Activated CD8-positive, alpha-beta memory T cell treated with anti-CD3 and anti-CD28 coated beads, Interleukin-2, amount 50 U/mL, for 24 hours (primary cell): ENCODE results near the gene NOL6.

Experiments
- DNase-seq: peaks from one replicate; pipeline ENCODE4 v3.0.0-alpha.2; 2020; ENCODE audit errors: extremely low read depth

NOL6 gene

GRCh38 chr9:33453999-33454660, 19.6 kb downstream of the NOL6 start:
- no peak for DNase-seq

- no peak for DNase-seq
Measured at GRCh38 chr9:33453286-33453860, 20.4 kb downstream of the NOL6 start.

DNA sequence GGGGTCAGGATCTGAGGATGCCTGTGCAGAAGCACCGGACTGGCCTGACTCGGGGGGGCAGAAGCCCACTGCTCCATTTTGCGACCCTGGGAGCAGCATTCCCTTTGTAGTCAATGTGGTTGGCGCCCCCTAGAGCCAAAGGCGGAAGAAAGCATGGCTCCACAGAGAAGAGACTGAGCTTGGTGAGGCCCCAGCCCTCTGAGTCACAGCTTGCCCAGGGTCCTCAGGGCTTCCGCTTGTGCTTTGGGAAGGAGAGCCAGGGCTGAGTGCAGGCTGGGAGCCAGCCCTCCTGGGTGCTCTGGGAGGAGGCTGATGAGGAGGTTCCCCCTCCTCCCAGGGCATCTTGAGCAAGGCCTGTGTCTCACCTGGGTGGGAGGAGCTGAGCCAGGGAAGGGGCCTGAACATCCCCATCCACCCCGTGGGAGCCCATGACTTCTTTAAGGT, 20.9 kb downstream of the NOL6 start:
- DNase-seq, result no peak

DNA sequence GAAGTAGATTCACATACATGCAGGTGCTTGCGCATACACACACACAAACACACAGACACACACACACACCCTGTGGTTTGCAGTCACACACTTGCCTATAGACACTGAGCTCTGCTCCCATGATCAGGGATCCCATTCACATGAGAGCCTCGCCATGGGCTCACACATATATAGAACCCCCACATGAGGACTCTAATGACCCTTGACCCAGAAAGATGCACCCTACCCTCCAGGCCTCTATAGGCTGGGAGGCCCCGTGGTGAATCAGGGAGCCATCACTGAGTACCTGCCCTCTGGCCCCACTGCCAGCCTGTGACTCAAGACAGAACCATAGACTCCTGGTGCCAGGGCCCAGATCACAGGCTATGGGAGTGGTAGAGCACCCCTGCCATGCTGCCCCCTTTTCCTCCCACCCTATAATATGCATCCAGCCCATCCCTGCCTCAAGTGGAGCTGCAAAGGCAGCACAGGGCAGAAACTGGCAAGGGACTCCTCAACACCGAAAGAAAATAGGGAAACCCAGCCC, 23.0 kb downstream of the NOL6 start:
- DNase-seq, result no peak

DNA sequence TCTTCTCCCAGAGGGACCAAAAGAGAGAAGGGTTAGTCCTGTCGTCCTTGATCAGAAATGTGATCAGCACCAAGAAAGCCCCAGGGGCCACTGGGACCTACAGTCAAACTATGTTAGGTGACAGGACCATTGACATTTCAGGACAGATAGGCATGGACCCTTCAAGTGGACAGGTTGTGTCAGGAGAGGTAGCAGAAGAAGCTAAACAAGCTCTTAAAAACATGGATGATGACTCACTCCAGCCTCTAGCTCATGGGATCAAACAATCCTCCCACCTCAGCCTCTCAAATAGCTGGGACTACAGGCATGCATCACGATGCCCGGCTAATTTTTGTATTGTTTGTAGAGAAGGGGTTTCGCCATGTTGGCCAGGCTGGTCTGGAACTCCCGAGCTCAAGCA, 24.0 kb downstream of the NOL6 start:
- no peak for DNase-seq

- DNase-seq, result no peak
Measured at GRCh38 chr9:33447799-33448553, 25.7 kb downstream of the NOL6 start.

DNA sequence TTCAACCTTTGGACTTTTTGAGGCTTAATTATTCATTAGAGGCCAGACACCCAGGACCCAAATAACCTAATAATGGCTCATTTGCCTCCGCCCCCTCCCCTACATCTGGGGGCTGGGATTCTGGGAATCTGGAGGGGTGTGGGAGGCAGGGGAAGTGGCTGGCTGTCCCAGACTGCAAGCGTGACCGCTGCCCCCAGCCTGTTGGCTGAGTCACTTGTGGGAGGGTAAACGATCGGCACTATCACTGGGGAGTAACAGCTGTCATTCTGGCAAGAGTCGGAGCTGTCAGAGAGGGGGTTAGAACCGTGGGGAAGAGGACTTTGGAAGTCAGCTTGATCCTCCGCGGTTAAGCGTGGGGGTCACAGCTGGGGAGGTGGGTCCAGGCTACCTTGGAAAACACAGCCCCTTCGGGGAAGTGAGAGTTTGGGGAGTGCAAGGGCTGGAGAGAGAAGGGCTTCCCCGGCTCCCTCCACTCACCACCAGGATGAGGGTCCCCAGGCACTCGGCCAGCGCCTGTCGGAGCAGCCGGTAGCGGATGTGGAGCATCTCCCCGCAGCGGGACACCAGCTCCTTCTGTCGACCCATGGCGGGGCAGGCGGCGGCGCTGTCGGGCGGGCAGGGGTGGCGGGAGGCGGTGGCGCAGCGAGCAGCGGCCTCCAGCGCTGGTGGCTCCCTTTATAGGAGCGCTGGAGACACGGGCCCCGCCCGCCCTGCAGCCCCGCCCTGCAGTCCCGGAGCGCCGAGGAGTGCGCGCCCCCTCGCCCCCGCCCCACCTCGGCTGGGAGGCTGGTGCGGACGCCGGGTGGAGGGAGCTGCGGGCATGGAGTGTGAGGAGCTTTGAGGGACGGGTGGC, 26.6 kb downstream of the NOL6 start, which contains the start of gene AQP3:
Gene AQP3 (minus strand): TSS at position 648 of the 853 bp plus-strand sequence. CDS start 63 bp downstream, at position 585.
- DNase-seq, result no peak

- no peak for DNase-seq
Measured at GRCh38 chr9:33446240-33446945, 27.3 kb downstream of the NOL6 start.

DNA sequence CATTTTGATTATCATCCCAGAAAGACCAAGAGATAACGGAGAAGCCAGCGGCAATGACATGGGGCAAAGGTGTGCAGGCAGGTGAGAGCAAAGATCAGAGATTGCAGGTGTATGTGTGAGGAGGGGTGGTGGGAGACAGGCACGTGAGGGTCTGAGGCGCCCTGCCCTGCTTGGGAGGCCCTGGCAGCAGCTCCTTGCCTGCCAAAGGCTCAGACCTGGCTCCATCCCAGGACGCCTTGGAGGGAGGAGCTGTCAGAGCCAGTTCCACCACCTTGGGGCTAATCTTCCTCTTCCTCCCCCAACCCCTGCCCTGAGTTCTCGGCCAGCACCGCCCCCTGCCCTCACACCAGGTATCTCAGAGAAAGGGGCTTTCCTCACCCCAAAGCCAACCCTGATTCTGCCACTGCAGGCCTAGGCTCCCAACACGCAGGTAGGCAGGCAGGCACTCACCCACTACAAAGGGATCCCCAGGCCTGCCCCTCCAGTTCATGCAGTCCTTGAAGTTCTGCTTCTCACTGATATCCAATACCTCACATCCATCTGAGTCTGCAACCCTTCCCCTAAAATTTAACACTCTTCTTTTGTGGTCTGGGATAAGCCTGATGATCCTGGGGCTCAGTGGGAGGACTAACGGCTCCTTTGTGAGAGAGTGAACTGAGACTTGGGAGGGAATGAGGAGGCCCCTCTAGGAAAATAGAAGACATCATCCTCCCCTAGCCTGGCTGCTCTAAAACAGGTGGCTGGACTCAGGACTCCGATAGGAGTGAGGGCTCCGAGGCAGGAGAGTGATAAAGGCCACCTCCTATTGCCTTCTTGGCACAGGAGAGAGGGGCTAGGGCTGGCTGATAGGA, 28.1 kb downstream of the NOL6 start:
- no peak for DNase-seq

- DNase-seq, result no peak
Measured at GRCh38 chr9:33443464-33444154, 30.1 kb downstream of the NOL6 start.

DNA sequence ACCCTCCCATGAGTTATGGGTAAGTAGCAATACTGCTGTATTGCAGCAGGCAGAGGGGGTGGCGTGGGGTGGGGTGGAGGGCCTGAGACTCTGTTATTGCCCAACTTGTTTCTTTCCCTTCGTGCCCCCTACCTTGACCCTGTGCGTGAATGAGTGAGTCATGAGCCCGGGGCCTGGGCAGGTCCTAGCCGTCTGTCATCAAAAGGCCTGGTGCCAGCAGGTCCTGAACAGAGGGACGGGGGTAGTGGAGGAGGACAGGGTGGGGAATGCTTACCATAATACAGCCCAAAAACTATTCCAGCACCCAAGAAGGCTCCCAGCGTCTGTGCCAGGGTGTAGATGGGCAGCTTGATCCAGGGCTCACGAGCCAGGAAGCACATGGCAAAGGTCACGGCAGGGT, 30.7 kb downstream of the NOL6 start:
- DNase-seq, result no peak

GRCh38 chr9:33442125-33442524, 31.6 kb downstream of the NOL6 start:
- no peak for DNase-seq

DNA sequence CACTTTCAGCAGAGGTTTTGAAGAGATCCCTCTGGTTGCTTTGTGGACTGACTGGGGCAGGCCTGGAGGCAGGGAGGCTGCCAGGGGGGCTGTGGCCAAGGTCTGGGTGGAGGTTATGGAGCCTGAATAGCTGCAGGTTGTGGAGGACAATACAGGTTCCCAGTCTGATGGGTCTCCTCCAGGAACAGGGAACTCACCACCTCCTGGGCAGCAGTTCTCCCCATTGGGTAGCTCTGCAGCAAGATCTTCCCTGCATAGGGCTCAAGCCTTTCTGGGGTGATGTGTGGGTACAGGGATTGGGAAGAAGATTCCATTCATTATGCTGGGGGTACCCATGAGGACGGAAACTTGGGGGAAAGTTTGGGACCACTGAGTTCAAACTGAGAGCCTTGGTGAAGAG, 33.1 kb downstream of the NOL6 start:
- DNase-seq, result no peak

GRCh38 chr9:33440204-33440603, 33.5 kb downstream of the NOL6 start:
- DNase-seq, result no peak

GRCh38 chr9:33439731-33440130, 34.0 kb downstream of the NOL6 start:
- DNase-seq, result no peak

DNA sequence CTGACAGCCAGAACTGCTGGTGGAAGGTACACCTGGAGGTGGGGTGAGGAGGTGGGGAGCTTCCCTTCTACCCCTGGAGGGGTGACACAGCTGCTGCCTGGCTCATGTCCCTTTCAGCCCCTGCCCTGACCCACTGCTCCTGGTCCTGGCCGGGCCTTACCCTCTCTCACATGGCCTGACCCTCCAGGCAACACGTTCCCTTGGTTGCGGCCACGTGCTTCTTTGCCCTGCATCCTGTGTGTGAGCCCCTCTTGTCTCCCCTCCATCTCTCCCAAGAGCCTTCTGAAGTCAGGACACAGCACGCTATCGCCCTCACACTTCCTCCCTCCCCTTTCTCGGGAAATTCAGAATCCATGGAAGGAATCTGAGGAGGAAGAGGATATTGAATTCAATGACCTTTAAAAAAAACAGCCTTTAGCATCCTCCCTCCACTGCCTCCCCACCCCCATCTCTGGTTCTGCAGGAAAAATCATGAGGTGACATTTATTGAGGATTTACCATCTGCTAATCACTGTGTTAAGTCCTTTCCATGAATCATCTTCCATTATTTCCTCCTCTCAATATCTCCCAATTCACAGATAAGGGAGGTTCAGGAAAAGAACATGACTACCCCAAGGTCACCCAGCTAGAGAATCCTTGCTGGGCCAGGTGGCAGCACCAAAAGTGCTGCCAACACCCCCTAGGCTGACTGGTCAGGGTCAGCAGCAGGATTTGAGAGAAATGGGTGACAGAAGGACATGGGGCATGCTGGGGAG, 34.6 kb downstream of the NOL6 start:
- no peak for DNase-seq

DNA sequence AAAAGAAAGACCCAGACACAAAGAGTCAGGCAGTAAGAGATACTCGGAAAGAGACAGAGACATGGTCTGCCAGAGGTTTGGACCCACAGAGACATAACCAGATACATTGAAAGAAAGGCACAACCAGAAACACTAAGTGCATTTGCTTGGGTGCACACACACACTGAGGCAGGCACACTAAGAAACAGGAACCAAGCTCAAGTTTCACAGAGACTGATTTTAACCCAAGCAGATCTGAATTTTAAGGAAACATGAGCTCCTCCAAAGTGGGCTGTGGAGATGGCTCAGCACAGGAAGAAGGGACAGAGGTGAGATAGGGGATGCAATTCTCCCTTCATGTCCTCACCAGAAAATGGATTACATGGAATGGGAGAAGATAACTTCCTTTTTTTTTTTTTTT, 35.8 kb downstream of the NOL6 start:
- no peak for DNase-seq

GRCh38 chr9:33437205-33437604, 36.5 kb downstream of the NOL6 start:
- no peak for DNase-seq

GRCh38 chr9:33436445-33436844, 37.3 kb downstream of the NOL6 start:
- DNase-seq, result no peak
